Neural progenitor cell (in vitro differentiated cells): ENCODE results near the gene NXN.

ENCODE experiments used
- EZH2 ChIP-seq: fragments of 200-600 bp; sonication (generic); IDR thresholded peaks from 2 replicates; pipeline ENCODE4 v1.6.1; 2017; ENCODE audit warnings: antibody characterized with exemption, mild to moderate bottlenecking, moderate library complexity
- EZH2phosphoT487 ChIP-seq: fragments of 200-600 bp; sonication (generic); IDR thresholded peaks from 2 replicates; pipeline ENCODE4 v1.6.1; 2017; ENCODE audit warnings: antibody characterized with exemption
- TF ChIP-seq, protein P1 (sequence below): fragments of 200-600 bp; sonication (generic); IDR thresholded peaks from 2 replicates; pipeline ENCODE4 v1.5.1; 2017; ENCODE audit warnings: antibody characterized with exemption, mild to moderate bottlenecking

DNA sequence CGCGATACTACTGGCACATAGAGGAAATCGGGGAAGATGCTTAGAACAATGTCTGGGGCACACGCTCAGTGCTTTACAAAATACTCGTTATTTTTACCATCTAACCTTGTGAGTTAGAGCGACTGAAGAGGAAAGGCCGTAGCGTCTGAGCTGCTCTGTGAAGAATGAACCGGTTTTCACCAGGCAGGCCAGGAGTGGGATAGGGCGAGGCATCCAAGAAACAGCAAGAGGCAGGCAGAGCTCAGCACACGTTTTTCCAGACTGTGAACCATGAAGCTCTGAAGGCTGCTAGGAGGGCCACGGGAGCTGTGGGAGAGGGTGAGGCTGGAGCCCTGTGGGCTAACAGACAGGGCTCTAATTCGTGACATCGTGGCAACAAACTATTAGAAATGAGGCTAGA is 101.9 kb downstream of the NXN start:
- TF ChIP-seq, protein P1, sequence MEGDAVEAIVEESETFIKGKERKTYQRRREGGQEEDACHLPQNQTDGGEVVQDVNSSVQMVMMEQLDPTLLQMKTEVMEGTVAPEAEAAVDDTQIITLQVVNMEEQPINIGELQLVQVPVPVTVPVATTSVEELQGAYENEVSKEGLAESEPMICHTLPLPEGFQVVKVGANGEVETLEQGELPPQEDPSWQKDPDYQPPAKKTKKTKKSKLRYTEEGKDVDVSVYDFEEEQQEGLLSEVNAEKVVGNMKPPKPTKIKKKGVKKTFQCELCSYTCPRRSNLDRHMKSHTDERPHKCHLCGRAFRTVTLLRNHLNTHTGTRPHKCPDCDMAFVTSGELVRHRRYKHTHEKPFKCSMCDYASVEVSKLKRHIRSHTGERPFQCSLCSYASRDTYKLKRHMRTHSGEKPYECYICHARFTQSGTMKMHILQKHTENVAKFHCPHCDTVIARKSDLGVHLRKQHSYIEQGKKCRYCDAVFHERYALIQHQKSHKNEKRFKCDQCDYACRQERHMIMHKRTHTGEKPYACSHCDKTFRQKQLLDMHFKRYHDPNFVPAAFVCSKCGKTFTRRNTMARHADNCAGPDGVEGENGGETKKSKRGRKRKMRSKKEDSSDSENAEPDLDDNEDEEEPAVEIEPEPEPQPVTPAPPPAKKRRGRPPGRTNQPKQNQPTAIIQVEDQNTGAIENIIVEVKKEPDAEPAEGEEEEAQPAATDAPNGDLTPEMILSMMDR = no peak
- TF ChIP-seq EZH2phosphoT487 (no peak), EZH2 (no peak)
